Panc1 (cell line): ENCODE data around the gene DHX8.

Source experiments
- POLR2AphosphoS5 ChIP-seq: IDR thresholded peaks from 2 replicates; pipeline ENCODE4 v1.6.1; 2012; ENCODE audit warnings: mild to moderate bottlenecking, low read depth, low read length, moderate library complexity
- TF ChIP-seq, protein P1 (sequence below): fragments of 450-650 bp; IDR thresholded peaks from 2 replicates; pipeline ENCODE4 v1.5.1; 2017; ENCODE audit warnings: mild to moderate bottlenecking
- TF ChIP-seq, protein P2 (sequence below), 2 experiments: IDR thresholded peaks; 2 replicates each; pipeline ENCODE4 v1.6.1; 2011 to 2012; ENCODE audit warnings: low read depth in 2 of 2, control low read depth in 1 of 2, low read length in 1 of 2, mild to moderate bottlenecking in 1 of 2, moderate library complexity in 1 of 2; ENCODE audit not compliant: insufficient read depth in 1 of 2

DNA sequence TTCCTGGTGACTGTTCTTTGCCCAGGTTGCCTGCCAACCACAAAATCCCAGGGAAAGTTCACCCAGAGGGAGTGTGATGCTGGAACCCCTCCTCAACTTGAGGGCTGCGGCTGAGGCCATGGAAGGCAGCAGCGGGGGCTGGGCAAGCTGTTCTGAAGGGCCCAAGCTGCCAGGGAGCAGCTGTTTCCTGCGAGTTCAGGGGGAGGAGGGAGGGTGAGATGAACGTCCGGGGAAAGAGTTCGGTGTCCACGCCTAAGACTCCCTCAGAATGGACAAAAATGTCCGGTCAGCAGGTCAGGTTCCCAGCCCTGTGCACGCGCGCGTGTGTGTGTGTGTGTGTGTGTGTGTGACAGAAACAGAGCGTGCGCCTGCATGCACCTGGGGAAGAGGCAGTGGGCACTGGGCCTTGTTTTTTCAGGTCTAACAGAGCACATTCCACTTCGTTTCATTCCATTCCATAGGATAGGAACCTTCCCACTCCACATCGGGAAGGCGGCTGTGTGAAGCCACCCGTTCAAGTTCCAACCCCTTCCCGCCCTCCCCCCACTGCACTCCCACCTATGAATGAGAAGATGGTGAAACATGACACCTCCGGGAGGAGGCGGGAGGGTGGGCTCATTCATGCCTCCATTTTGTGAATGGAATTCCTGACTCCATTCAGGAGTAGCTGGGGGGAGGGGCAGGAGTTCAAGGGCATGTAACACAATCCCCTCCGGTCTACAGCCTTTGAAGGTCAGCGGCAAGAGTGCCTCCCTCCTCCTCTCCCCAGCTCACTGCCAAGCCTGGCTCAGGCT lies 46.7 kb downstream of the DHX8 start:
- TF ChIP-seq, protein P1, sequence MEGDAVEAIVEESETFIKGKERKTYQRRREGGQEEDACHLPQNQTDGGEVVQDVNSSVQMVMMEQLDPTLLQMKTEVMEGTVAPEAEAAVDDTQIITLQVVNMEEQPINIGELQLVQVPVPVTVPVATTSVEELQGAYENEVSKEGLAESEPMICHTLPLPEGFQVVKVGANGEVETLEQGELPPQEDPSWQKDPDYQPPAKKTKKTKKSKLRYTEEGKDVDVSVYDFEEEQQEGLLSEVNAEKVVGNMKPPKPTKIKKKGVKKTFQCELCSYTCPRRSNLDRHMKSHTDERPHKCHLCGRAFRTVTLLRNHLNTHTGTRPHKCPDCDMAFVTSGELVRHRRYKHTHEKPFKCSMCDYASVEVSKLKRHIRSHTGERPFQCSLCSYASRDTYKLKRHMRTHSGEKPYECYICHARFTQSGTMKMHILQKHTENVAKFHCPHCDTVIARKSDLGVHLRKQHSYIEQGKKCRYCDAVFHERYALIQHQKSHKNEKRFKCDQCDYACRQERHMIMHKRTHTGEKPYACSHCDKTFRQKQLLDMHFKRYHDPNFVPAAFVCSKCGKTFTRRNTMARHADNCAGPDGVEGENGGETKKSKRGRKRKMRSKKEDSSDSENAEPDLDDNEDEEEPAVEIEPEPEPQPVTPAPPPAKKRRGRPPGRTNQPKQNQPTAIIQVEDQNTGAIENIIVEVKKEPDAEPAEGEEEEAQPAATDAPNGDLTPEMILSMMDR = no peak
- TF ChIP-seq, protein P2, sequence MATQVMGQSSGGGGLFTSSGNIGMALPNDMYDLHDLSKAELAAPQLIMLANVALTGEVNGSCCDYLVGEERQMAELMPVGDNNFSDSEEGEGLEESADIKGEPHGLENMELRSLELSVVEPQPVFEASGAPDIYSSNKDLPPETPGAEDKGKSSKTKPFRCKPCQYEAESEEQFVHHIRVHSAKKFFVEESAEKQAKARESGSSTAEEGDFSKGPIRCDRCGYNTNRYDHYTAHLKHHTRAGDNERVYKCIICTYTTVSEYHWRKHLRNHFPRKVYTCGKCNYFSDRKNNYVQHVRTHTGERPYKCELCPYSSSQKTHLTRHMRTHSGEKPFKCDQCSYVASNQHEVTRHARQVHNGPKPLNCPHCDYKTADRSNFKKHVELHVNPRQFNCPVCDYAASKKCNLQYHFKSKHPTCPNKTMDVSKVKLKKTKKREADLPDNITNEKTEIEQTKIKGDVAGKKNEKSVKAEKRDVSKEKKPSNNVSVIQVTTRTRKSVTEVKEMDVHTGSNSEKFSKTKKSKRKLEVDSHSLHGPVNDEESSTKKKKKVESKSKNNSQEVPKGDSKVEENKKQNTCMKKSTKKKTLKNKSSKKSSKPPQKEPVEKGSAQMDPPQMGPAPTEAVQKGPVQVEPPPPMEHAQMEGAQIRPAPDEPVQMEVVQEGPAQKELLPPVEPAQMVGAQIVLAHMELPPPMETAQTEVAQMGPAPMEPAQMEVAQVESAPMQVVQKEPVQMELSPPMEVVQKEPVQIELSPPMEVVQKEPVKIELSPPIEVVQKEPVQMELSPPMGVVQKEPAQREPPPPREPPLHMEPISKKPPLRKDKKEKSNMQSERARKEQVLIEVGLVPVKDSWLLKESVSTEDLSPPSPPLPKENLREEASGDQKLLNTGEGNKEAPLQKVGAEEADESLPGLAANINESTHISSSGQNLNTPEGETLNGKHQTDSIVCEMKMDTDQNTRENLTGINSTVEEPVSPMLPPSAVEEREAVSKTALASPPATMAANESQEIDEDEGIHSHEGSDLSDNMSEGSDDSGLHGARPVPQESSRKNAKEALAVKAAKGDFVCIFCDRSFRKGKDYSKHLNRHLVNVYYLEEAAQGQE (IDR thresholded peaks at IDR 0.05; ENCODE audit: insufficient read depth in 1 of 2, low read depth in 2 of 2, low read length in 1 of 2) = no peak
- TF ChIP-seq POLR2AphosphoS5 = no peak
